HepG2 (cell line): ENCODE results near the gene RAB24. TPM values are rescaled to one million over a fixed set of nuclear protein-coding genes. Genes with fewer than 3 reads are reported as not detected.

Source experiments
- ATAC-seq: fragments of 200-7000 bp; cut with Tn5 transposase; 3 replicates; pipeline ENCODE4 v1.9.1; 2020; ENCODE audit warnings: mild to moderate bottlenecking, moderate library complexity
- BruUV-seq: library from RNA; stranded (reverse); fragments of 400-500 nt; replicated peaks from 2 replicates; lab custom pipeline; 2021; lab: Mats Ljungman, UMichigan
- CTCF ChIA-PET: fragments of 300-600 bp; formaldehyde crosslinking; extraction: SDS; loops from one replicate; lab custom pipeline; 2021; ENCODE audit warnings: low total read pairs, inconsistent platforms, low intra/inter-chr PET ratio; lab: Yijun Ruan, JAX
- POLR2A ChIA-PET: fragments of 350-600 bp; sonication (Branson Sonifier 250); formaldehyde crosslinking; loops from one replicate; lab custom pipeline; 2020; ENCODE audit warnings: antibody characterized with exemption, inconsistent platforms; lab: Yijun Ruan, JAX
- DNase-seq: peaks from one replicate; pipeline ENCODE4 v3.0.0-alpha.2; 2015; ENCODE audit warnings: low spot score
- FAIRE-seq: peaks from 3 replicates; lab custom pipeline; 2011; peaks lifted over from hg19 to GRCh38; lab: Jason Lieb, UNC
- H2AFZ ChIP-seq: one replicate; pipeline ENCODE4 v1.6.1; 2011; ENCODE audit warnings: low read length, inconsistent platforms
- H3K27ac ChIP-seq: fragments of 300-600 bp; 3 replicates; pipeline ENCODE4 v1.8.0; 2011; ENCODE audit warnings: mixed run types, mild to moderate bottlenecking, mixed read lengths, low read length, inconsistent platforms; ENCODE audit not compliant: insufficient read depth; ENCODE audit errors: extremely low read length
- H3K27me3 ChIP-seq, 2 experiments: fragments of 200-600 bp in 1 of 2; 2 replicates in 1 of 2; 3 replicates in 1 of 2; pipeline versions ENCODE4 v1.6.0 to v1.8.0; 2011; ENCODE audit warnings: low read length in 2 of 2, mild to moderate bottlenecking in 2 of 2, moderate library complexity in 2 of 2, inconsistent platforms in 1 of 2; ENCODE audit not compliant: insufficient read depth in 2 of 2, control insufficient read depth in 1 of 2
- H3K36me3 ChIP-seq, 2 experiments: fragments of 200-600 bp in 1 of 2; replicated peaks in 1 of 2; 2 replicates in 1 of 2; 3 replicates in 1 of 2; pipeline versions ENCODE4 v1.5.1 to v1.8.0; 2011; ENCODE audit warnings: low read length in 2 of 2, inconsistent platforms in 1 of 2; ENCODE audit not compliant: insufficient read depth in 2 of 2, control insufficient read depth in 1 of 2
- H3K4me1 ChIP-seq: 2 replicates; pipeline ENCODE4 v1.5.1; 2012; ENCODE audit warnings: low read length, inconsistent platforms; ENCODE audit not compliant: insufficient read depth
- H3K4me2 ChIP-seq: 2 replicates; pipeline ENCODE4 v1.6.0; 2011; ENCODE audit warnings: low read depth, low read length, inconsistent platforms
- H3K4me3 ChIP-seq, 3 experiments: fragments of 200-600 bp in 1 of 3; sonication (generic), shearing (Covaris generic) in 1 of 3; replicated peaks in 1 of 3; 2 replicates each; pipeline ENCODE4 v1.5.1; 2011 to 2016; ENCODE audit warnings: low read length in 3 of 3, inconsistent platforms in 2 of 3, low read depth in 2 of 3, mild to moderate bottlenecking in 2 of 3, control low read depth in 1 of 3, mixed read lengths in 1 of 3; ENCODE audit not compliant: insufficient read depth in 1 of 3
- H3K79me2 ChIP-seq: one replicate; pipeline ENCODE4 v1.6.1; 2011; ENCODE audit warnings: low read length, inconsistent platforms; ENCODE audit not compliant: insufficient read depth
- H3K9ac ChIP-seq: 2 replicates; pipeline ENCODE4 v1.6.0; 2011; ENCODE audit warnings: mild to moderate bottlenecking, low read depth, low read length, inconsistent platforms; ENCODE audit not compliant: insufficient read depth
- H3K9me3 ChIP-seq: 2 replicates; pipeline ENCODE4 v1.5.1; 2012; ENCODE audit warnings: mild to moderate bottlenecking, low read length
- H4K20me1 ChIP-seq: 2 replicates; pipeline ENCODE4 v1.6.0; 2011; ENCODE audit warnings: inconsistent platforms, mild to moderate bottlenecking, low read length, moderate library complexity; ENCODE audit not compliant: insufficient read depth
- CBX5 ChIP-seq: sonication (generic); formaldehyde crosslinking; IDR thresholded peaks from 2 replicates; pipeline ENCODE4 v1.4.0; 2020; ENCODE audit warnings: missing genetic modification reagents, borderline replicate concordance
- MTF1 ChIP-seq: sonication (generic); formaldehyde crosslinking; IDR thresholded peaks from 2 replicates; pipeline ENCODE4 v1.5.0; 2020; ENCODE audit warnings: missing genetic modification reagents
- ZBTB49 ChIP-seq: sonication (generic); formaldehyde crosslinking; IDR thresholded peaks from 2 replicates; pipeline ENCODE4 v1.4.0; 2020; ENCODE audit warnings: missing genetic modification reagents, borderline replicate concordance
- ZNF800 ChIP-seq: sonication (generic); formaldehyde crosslinking; IDR thresholded peaks from 2 replicates; pipeline ENCODE4 v1.4.0; 2020; ENCODE audit warnings: missing genetic modification reagents
- WGBS: methylation state at CpG from one replicate; pipeline ENCODE4 v1.1.6; 2017; ENCODE audit warnings: low lambda C conversion rate; 5-methylcytosine and 5-hydroxymethylcytosine counted together
- in situ Hi-C: cut with HindIII; loops from 2 replicates; pipeline ENCODE4 v1.10.0; 2017; ENCODE audit warnings: low pct_unique_long_range_greater_than_20kb; ENCODE audit not compliant: extremely low pct_ligation_motif_present
- intact Hi-C: fragments of 100-400 bp; cut with micrococcal nuclease; formaldehyde crosslinking; loops from one replicate; pipeline ENCODE4 v1.10.0; 2022; ENCODE audit not compliant: unreplicated experiment
- polyA plus RNA-seq, 8 experiments: library from polyadenylated mRNA; depleted of rRNA in 3 of 8; stranded (reverse) in 7 of 8; unstranded in 1 of 8; fragments of >200 nt; fragmentation: Illumina TruSeq in 4 of 8; extraction: Trizol in 4 of 8; gene quantifications; 2 replicates each; pipeline versions ENCODE4 v1.2.1 to v1.2.3, GENCODE V29; 2011 to 2016; ENCODE audit warnings: low read depth in 4 of 8, missing spikeins in 1 of 8, mixed read lengths in 1 of 8; ENCODE audit not compliant: insufficient read depth in 1 of 8
- total RNA-seq, 5 experiments: library from RNA; depleted of rRNA; stranded (reverse); fragments of >200 nt; fragmentation: Illumina TruSeq; extraction: Trizol; gene quantifications; 2 replicates each; pipeline ENCODE4 v1.2.3, GENCODE V29; 2016; ENCODE audit warnings: low read depth in 1 of 5

The RAB24 gene
- total and polyA plus RNA-seq, 2 of the 13 experiments (the other 11 are each of a cell fraction or from before 2014, with no cell fraction given) = 22.9 to 63.7 TPM

GRCh38 chr5:177275883-177276282, 27.6 kb downstream of the RAB24 start:
- POLR2A ChIA-PET = no interaction called here
- intact Hi-C loops (no loop called here), in situ Hi-C loops (no loop called here)
- FAIRE-seq = no peak
- Histone ChIP-seq H3K27me3 (no peaks in the 10 kb centered on the region; a peak in 1 of 5 replicates), H3K9ac (no peak overlapping the region), H4K20me1 (no peaks in the 10 kb centered on the region), H3K79me2 (no peaks in the 10 kb centered on the region), H3K36me3 (no peaks in the 10 kb centered on the region), H3K4me3 (no peak overlapping the region), H2AFZ (no peak overlapping the region), H3K27ac (no peak overlapping the region), H3K9me3 (no peaks in the 10 kb centered on the region), H3K4me1 (no peaks in the 10 kb centered on the region), H3K4me2 (no peak overlapping the region)
- ATAC-seq = no peak
- 70% methylated on average over 6 of the region's 6 CpGs for WGBS
- CTCF ChIA-PET = no interaction called here
- DNase-seq = no peak
- TF ChIP-seq ZNF800 (CRISPR knock-in tag) = no peak
- TF ChIP-seq ZBTB49 (CRISPR knock-in tag) = no peak
- TF ChIP-seq CBX5 = no peak
- no peak for TF ChIP-seq MTF1 (CRISPR knock-in tag)
- no TSS peak for BruUV-seq
